GM21786 (cell line): ENCODE results near the gene FHIT.
"Not testable (repeated sequence)": the region's sequence is repeated elsewhere in the genome, so short reads cannot be mapped to it uniquely, and the experiment has no call there.

ENCODE experiments used
- ATAC-seq: cut with Tn5 transposase; IDR thresholded peaks from one replicate; pipeline ENCODE4 v1.9.1; 2021; ENCODE audit not compliant: unreplicated experiment

The FHIT gene

GRCh38 chr3:60948488-60948887 lies 302.8 kb downstream of the FHIT start:
- ATAC-seq: no peak

- no peak for ATAC-seq
Measured at GRCh38 chr3:60935709-60936108, 315.5 kb downstream of the FHIT start.

- no peak for ATAC-seq
Measured at GRCh38 chr3:60933824-60934223, 317.4 kb downstream of the FHIT start.

- ATAC-seq: no peak
Measured at GRCh38 chr3:60932643-60933042, 318.6 kb downstream of the FHIT start.

- ATAC-seq: no peak
Measured at GRCh38 chr3:60932170-60932569, 319.1 kb downstream of the FHIT start.

GRCh38 chr3:60931452-60931851 lies 319.8 kb downstream of the FHIT start:
- no peak for ATAC-seq

- no peak for ATAC-seq
Measured at GRCh38 chr3:60920519-60920918, 330.7 kb downstream of the FHIT start.

GRCh38 chr3:60919296-60919695 lies 332.0 kb downstream of the FHIT start:
- no peak for ATAC-seq

- no peak for ATAC-seq
Measured at GRCh38 chr3:60917141-60917540, 334.1 kb downstream of the FHIT start.

GRCh38 chr3:60916546-60916945 lies 334.7 kb downstream of the FHIT start:
- no peak for ATAC-seq

- no peak for ATAC-seq
Measured at GRCh38 chr3:60913474-60913873, 337.8 kb downstream of the FHIT start.

- ATAC-seq: no peak
Measured at GRCh38 chr3:60912876-60913275, 338.4 kb downstream of the FHIT start.

GRCh38 chr3:60912142-60912541 lies 339.1 kb downstream of the FHIT start:
- ATAC-seq: no peak

GRCh38 chr3:60909526-60909925 lies 341.7 kb downstream of the FHIT start:
- no peak for ATAC-seq

GRCh38 chr3:60906283-60906682 lies 345.0 kb downstream of the FHIT start:
- no peak for ATAC-seq

GRCh38 chr3:60898321-60898720 lies 352.9 kb downstream of the FHIT start:
- no peak for ATAC-seq

GRCh38 chr3:60893946-60894345 lies 357.3 kb downstream of the FHIT start:
- ATAC-seq: no peak

GRCh38 chr3:60890226-60890625 lies 361.0 kb downstream of the FHIT start:
- no peak for ATAC-seq

GRCh38 chr3:60888952-60889351 lies 362.3 kb downstream of the FHIT start:
- not testable (repeated sequence) for ATAC-seq

- no peak for ATAC-seq
Measured at GRCh38 chr3:60887574-60887973, 363.7 kb downstream of the FHIT start.

GRCh38 chr3:60886518-60886917 lies 364.7 kb downstream of the FHIT start:
- no peak for ATAC-seq

GRCh38 chr3:60884005-60884404 lies 367.2 kb downstream of the FHIT start:
- no peak for ATAC-seq

GRCh38 chr3:60877188-60877587 lies 374.1 kb downstream of the FHIT start:
- no peak for ATAC-seq

GRCh38 chr3:60870396-60870795 lies 380.9 kb downstream of the FHIT start:
- ATAC-seq: no peak
